MG63 (cell line): ENCODE results near the gene PLD5. TPM values are rescaled to one million over a fixed set of nuclear protein-coding genes. Genes with fewer than 3 reads are reported as not detected.
"Not testable (repeated sequence)": the region's sequence is repeated elsewhere in the genome, so short reads cannot be mapped to it uniquely, and the experiment has no call there.

ENCODE experiments used
- DNase-seq: peaks from one replicate; pipeline ENCODE4 v3.0.0-alpha.2; 2020
- H3K27me3 ChIP-seq: fragments of 250-450 bp; sonication (Bioruptor Pico); 2 replicates; pipeline ENCODE4 v1.5.1; 2020; ENCODE audit warnings: mild to moderate bottlenecking, moderate library complexity
- H3K36me3 ChIP-seq: fragments of 250-450 bp; sonication (Bioruptor Pico); 2 replicates; pipeline ENCODE4 v1.5.1; 2020; ENCODE audit warnings: mild to moderate bottlenecking, moderate library complexity
- H3K4me3 ChIP-seq: fragments of 250-450 bp; sonication (Bioruptor Pico); 2 replicates; pipeline ENCODE4 v1.5.1; 2020; ENCODE audit warnings: mild to moderate bottlenecking, moderate library complexity
- H3K9me3 ChIP-seq: fragments of 250-450 bp; sonication (Bioruptor Pico); 2 replicates; pipeline ENCODE4 v1.5.1; 2020; ENCODE audit warnings: mild to moderate bottlenecking, moderate library complexity
- total RNA-seq: library from RNA; depleted of rRNA; stranded (reverse); fragments of >200 nt; shearing (Covaris generic); gene quantifications from 2 replicates; pipeline ENCODE4 v1.2.3, GENCODE V29; 2014; ENCODE audit warnings: low replicate concordance

The PLD5 gene
- total RNA-seq, 1 experiment from 2014 or later: 0.03 TPM

GRCh38 chr1:242276769-242277168 is 247.7 kb downstream of the PLD5 start:
- not testable (repeated sequence) for H3K27me3 ChIP-seq, H3K4me3 ChIP-seq, H3K36me3 ChIP-seq, H3K9me3 ChIP-seq, DNase-seq

- DNase-seq, H3K9me3 ChIP-seq, H3K4me3 ChIP-seq, H3K36me3 ChIP-seq, H3K27me3 ChIP-seq: not testable (repeated sequence)
Measured at GRCh38 chr1:242267004-242267403, 257.5 kb downstream of the PLD5 start.

- H3K4me3 ChIP-seq, H3K36me3 ChIP-seq, H3K9me3 ChIP-seq, DNase-seq, H3K27me3 ChIP-seq: not testable (repeated sequence)
Measured at GRCh38 chr1:242264419-242264818, 260.1 kb downstream of the PLD5 start.

DNA sequence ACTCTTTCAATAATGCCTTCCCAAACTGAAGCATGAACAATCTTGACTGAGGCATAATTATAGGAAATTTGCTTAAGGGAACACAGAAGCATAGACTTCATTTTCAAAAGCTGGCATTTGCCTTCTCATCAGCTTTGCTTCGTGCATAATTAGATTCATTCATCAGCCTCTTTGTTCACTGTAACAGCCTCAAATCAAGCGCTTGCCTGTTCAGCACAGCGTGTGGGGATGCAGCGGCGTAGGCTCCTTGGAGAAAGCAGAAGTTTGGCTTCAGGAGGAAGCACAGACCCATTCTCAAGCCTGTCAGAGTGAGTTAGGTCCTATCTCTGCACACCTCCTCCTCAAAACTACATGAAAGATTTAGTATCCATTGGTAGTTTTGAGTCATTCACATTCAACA is 279.2 kb downstream of the PLD5 start:
- Histone ChIP-seq H3K27me3 (no peaks in the 10 kb centered on the region), H3K9me3 (no peaks in the 10 kb centered on the region), H3K36me3 (no peaks in the 10 kb centered on the region), H3K4me3 (no peak overlapping the region)
- no peak for DNase-seq

DNA sequence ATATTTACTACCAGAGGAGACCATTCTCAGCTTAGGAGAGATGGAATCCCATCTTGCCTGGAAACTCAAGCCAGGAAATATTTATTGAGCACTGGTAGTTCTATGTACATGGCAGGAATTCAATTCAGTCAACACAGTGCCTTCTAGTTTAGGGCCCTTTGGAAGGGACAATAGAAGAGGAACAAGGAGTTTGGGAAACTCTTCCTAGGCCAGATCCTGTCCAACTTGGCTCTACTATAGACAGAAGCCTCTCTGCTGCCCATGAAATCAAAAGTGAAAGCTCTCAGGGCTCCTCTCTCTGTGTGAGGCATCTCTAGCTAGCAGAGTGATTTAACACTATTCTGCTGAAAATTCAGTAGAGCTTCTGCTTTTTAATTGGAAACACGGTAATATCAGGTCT is 281.0 kb downstream of the PLD5 start:
- no peaks in the 10 kb centered on the region for H3K9me3 ChIP-seq
- peak; percentile 23 for DNase-seq
- no peak overlapping the region for H3K4me3 ChIP-seq
- no peaks in the 10 kb centered on the region for H3K27me3 ChIP-seq
- no peaks in the 10 kb centered on the region for H3K36me3 ChIP-seq

GRCh38 chr1:242242983-242243382 is 281.5 kb downstream of the PLD5 start:
- DNase-seq: no peak
- H3K27me3 ChIP-seq: no peaks in the 10 kb centered on the region
- no peaks in the 10 kb centered on the region for H3K9me3 ChIP-seq
- H3K36me3 ChIP-seq: no peaks in the 10 kb centered on the region
- no peak overlapping the region for H3K4me3 ChIP-seq

- DNase-seq: no peak
- Histone ChIP-seq H3K27me3 (no peaks in the 10 kb centered on the region), H3K9me3 (no peaks in the 10 kb centered on the region; the same call in 1 of the 2 replicates), H3K4me3 (no peak overlapping the region), H3K36me3 (no peaks in the 10 kb centered on the region)
Measured at GRCh38 chr1:242241936-242242335, 282.6 kb downstream of the PLD5 start.

GRCh38 chr1:242240691-242241090 is 283.8 kb downstream of the PLD5 start:
- H3K9me3 ChIP-seq: no peaks in the 10 kb centered on the region; the same call in 1 of the 2 replicates
- DNase-seq: no peak
- no peaks in the 10 kb centered on the region for H3K36me3 ChIP-seq
- H3K27me3 ChIP-seq: no peaks in the 10 kb centered on the region
- H3K4me3 ChIP-seq: no peak overlapping the region

GRCh38 chr1:242240077-242240476 is 284.4 kb downstream of the PLD5 start:
- Histone ChIP-seq H3K4me3 (no peak overlapping the region), H3K9me3 (no peaks in the 10 kb centered on the region; the same call in 1 of the 2 replicates), H3K27me3 (no peaks in the 10 kb centered on the region), H3K36me3 (no peaks in the 10 kb centered on the region)
- no peak for DNase-seq

DNA sequence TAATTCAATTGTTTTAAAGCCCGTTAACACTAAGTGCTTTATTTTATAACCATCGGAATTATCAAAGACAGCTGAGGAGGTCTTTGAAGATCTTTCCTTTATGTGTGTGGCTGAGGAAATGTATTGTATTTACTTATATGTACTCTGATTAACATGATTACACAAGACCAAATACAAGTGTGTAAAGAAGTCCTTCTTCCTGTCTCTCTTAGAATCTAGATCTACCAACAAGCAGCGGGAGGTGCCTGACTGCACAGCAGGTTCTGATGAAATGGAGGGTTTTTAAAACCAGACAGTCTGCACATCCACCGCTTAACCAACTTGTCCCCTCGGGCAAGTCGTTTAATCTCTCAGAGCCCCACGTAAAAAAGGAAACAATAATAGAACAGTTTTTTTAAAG is 285.1 kb downstream of the PLD5 start:
- no peak for DNase-seq
- Histone ChIP-seq H3K36me3 (no peaks in the 10 kb centered on the region), H3K27me3 (no peaks in the 10 kb centered on the region), H3K4me3 (no peak overlapping the region), H3K9me3 (no peaks in the 10 kb centered on the region; the same call in 1 of the 2 replicates)

DNA sequence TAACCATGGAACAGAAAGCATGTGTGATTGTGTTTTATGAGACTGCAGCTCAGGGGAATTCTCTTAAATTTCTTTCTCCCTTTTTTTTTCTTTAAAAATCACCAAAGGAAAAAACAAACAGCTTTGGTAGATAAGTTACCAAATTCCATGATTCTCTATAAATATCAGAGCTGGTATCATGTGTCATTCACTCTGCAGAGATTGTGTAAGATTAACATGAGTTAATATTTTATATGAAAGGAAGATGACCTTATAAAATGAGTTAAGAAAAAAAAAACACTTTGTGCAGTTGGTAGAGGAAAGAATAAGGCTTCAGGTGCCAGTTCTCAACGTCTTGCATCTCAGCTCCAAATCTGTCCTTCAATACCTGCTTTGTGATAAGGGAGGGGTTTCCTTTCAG is 287.4 kb downstream of the PLD5 start:
- Histone ChIP-seq H3K27me3 (no peaks in the 10 kb centered on the region), H3K9me3 (no peaks in the 10 kb centered on the region; the same call in 1 of the 2 replicates), H3K36me3 (no peaks in the 10 kb centered on the region), H3K4me3 (no peak overlapping the region)
- no peak for DNase-seq

DNA sequence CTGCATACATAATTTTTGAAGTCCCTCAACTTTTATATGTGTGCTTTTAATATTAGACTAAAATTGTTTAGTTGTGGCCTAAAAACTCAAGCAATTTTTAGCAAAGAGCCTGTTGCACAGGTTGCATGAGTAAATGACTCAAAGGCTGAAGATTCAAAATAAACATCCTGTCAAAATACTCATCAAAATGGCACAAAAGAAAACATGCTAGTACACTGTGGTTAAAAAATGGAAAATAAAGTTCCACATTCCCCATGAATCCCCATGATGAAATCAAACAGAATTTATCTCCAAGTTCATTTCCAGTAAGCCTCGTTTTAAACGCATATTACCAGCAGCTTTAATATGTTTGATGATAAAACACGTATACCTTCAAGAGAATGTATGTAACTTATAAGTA is 295.5 kb downstream of the PLD5 start:
- Histone ChIP-seq H3K4me3 (no peak overlapping the region), H3K36me3 (no peaks in the 10 kb centered on the region), H3K27me3 (no peaks in the 10 kb centered on the region), H3K9me3 (no peaks in the 10 kb centered on the region)
- DNase-seq: no peak

- DNase-seq: peak; percentile 92
- Histone ChIP-seq H3K36me3 (no peaks in the 10 kb centered on the region), H3K27me3 (no peaks in the 10 kb centered on the region), H3K4me3 (no peak overlapping the region), H3K9me3 (no peaks in the 10 kb centered on the region)
Measured at GRCh38 chr1:242225767-242226573, 298.5 kb downstream of the PLD5 start.

DNA sequence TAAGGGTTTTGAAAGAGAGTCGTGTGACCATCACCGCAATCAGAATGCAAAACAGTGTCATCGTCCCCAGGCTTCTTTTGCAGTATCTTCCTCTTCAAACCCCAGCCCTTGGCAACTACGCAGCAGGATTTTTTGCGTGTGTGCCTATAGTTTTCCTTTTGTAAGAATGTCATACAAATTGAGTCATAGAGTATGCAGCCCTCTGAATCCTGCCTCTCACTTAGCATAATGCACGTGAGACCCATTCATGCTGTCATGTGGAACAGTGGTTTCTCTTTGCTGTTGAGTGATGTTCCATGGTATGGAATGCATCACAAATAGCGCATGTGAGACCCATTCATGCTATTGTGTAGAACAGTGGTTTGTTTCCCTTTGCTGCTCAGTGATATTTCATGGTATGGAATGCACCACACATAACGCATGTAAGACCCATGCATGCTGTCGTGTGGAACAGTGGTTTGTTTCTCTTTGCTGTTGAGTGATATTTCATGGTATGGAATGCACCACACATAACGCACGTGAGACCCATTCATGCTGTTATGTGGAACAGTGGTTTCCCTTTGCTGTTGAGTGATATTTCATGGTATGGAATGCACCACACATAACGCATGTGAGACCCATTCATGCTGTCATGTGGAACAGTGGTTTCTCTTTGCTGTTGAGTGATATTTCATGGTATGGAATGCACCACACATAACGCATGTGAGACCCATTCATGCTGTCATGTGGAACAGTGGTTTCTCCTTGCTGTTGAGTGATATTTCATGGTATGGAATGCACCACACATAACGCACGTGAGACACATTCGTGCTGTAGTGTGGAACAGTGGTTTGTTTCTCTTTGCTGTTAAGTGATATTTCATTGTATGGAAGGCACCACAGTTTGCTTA is 299.4 kb downstream of the PLD5 start:
- not testable (repeated sequence) for H3K4me3 ChIP-seq, H3K27me3 ChIP-seq, H3K36me3 ChIP-seq, H3K9me3 ChIP-seq
- peak; percentile 59 for DNase-seq

DNA sequence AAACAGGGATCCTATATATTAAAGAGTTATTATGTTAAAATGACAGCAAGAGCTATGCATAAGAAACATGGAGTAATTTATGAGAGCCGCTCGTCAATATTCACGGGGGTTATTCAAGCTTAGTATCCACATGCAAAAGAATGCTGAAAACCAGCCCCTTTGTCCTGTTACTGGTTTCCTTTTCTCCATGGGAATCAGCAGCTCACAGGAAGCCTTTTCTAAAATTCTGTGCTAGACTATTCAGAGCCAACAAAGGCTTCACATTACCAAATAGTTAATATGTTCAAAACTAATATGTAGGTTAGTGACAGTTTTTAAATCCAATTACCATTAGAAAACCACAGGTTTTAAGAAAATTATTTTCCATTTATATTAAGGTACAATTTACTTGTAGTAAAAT is 300.0 kb downstream of the PLD5 start:
- Histone ChIP-seq H3K9me3 (no peaks in the 10 kb centered on the region), H3K4me3 (no peak overlapping the region), H3K36me3 (no peaks in the 10 kb centered on the region), H3K27me3 (no peaks in the 10 kb centered on the region)
- no peak for DNase-seq

DNA sequence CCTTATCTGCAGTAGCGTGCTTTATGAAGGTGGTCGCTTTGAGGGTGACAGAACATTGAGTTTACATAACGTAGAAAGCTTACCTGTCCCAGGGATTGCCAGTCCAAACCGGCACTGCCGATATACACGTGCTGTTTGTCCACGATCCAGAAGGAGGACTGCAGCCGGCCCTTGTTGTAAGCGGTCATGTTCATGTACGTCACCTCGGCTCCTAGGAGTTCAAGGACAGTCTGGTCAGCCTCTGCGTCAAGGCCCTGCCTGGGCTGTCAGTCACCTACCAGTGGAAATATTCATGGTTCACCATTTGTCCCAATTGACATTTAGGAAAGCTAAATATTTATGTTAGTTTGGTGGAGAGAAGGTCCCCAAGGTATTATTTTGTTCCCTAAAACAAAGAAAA is 304.6 kb downstream of the PLD5 start:
- Histone ChIP-seq H3K36me3 (no peaks in the 10 kb centered on the region), H3K9me3 (peaks cover 8% of the 10 kb centered on the region), H3K27me3 (no peaks in the 10 kb centered on the region), H3K4me3 (no peak overlapping the region)
- DNase-seq: no peak

GRCh38 chr1:242219298-242219901 is 305.1 kb downstream of the PLD5 start:
- H3K9me3 ChIP-seq: peaks cover 8% of the 10 kb centered on the region
- no peak overlapping the region for H3K4me3 ChIP-seq
- no peaks in the 10 kb centered on the region for H3K27me3 ChIP-seq
- DNase-seq: no peak
- no peaks in the 10 kb centered on the region for H3K36me3 ChIP-seq
